HG02884 (cell line): ENCODE data around the gene CDY1.
"Not testable (repeated sequence)": the region's sequence is repeated elsewhere in the genome, so short reads cannot be mapped to it uniquely, and the experiment has no call there.

ENCODE experiments used
- ATAC-seq: cut with Tn5 transposase; IDR thresholded peaks from one replicate; pipeline ENCODE4 v1.9.1; 2021; ENCODE audit warnings: mild to moderate bottlenecking, moderate library complexity; ENCODE audit not compliant: unreplicated experiment

The CDY1 gene

GRCh38 chrY:25621817-25622216, at the start of gene CDY1:
Gene CDY1, plus strand, starts transcription at chrY:25622117. Its CDS starts 326 bp downstream, at chrY:25622443.
- not testable (repeated sequence) for ATAC-seq

- ATAC-seq, result not testable (repeated sequence)
These were observed 28.6 kb upstream of the CDY1 start for GRCh38 chrY:25593336-25593735.

GRCh38 chrY:25620209-25620608, 1.7 kb upstream of the CDY1 start:
- ATAC-seq, result not testable (repeated sequence)

GRCh38 chrY:25626524-25626923, 4.6 kb downstream of the CDY1 start:
- not testable (repeated sequence) for ATAC-seq

- ATAC-seq, result not testable (repeated sequence)
These were observed 8.6 kb downstream of the CDY1 start for GRCh38 chrY:25630383-25631112.

GRCh38 chrY:25639852-25640251, 17.9 kb downstream of the CDY1 start:
- ATAC-seq, result not testable (repeated sequence)

- ATAC-seq, result not testable (repeated sequence)
These were observed 21.4 kb downstream of the CDY1 start for GRCh38 chrY:25643024-25643915.
